GM19328 (cell line): ENCODE results near the gene TMC6.
"Not testable (repeated sequence)": the region's sequence is repeated elsewhere in the genome, so short reads cannot be mapped to it uniquely, and the experiment has no call there.

Source experiments
- ATAC-seq: cut with Tn5 transposase; IDR thresholded peaks from one replicate; pipeline ENCODE4 v1.9.1; 2021; ENCODE audit warnings: mild to moderate bottlenecking, moderate library complexity; ENCODE audit not compliant: unreplicated experiment

TMC6 gene

GRCh38 chr17:78128551-78129350 lies at the start of gene TMC6:
Gene TMC6, minus strand, starts transcription at chr17:78128755. Its CDS starts 1,923 bp downstream, at chr17:78126832.
- ATAC-seq: no peak

- no peak for ATAC-seq
Observed at GRCh38 chr17:78176548-78177025, 48.0 kb upstream of the TMC6 start.

GRCh38 chr17:78175643-78175981 lies 47.1 kb upstream of the TMC6 start:
- no peak for ATAC-seq

- ATAC-seq: no peak
Observed at GRCh38 chr17:78174870-78175642, 46.5 kb upstream of the TMC6 start.

GRCh38 chr17:78174346-78174869 lies 45.9 kb upstream of the TMC6 start:
- no peak for ATAC-seq

- ATAC-seq: no peak
Observed at GRCh38 chr17:78173097-78173715, 44.7 kb upstream of the TMC6 start.

GRCh38 chr17:78172249-78173051 lies 43.9 kb upstream of the TMC6 start:
- ATAC-seq: no peak

GRCh38 chr17:78171591-78172248 lies 43.2 kb upstream of the TMC6 start:
- not testable (repeated sequence) for ATAC-seq

- no peak for ATAC-seq
Observed at GRCh38 chr17:78170692-78171590, 42.4 kb upstream of the TMC6 start.

GRCh38 chr17:78168903-78169793 lies 40.6 kb upstream of the TMC6 start:
- ATAC-seq: peak; percentile 17

GRCh38 chr17:78168242-78168902 lies 39.8 kb upstream of the TMC6 start, which contains the start of gene SYNGR2:
Gene SYNGR2, plus strand, starts transcription at chr17:78168581. Its CDS starts 36 bp downstream, at chr17:78168617.
- ATAC-seq: peak; percentile 54

GRCh38 chr17:78166416-78166815 lies 37.9 kb upstream of the TMC6 start:
- no peak for ATAC-seq

- no peak for ATAC-seq
Observed at GRCh38 chr17:78164748-78165607, 36.4 kb upstream of the TMC6 start.

- no peak for ATAC-seq
Observed at GRCh38 chr17:78163881-78164747, 35.6 kb upstream of the TMC6 start.

- ATAC-seq: no peak
Observed at GRCh38 chr17:78159575-78160158, 31.1 kb upstream of the TMC6 start.
